G401.6 (cell line): ENCODE data around the gene POFUT1.

Experiments used
- FAIRE-seq: peaks from 2 replicates; lab custom pipeline; 2012; peaks lifted over from hg19 to GRCh38; lab: Jason Lieb, UNC

Gene POFUT1

DNA sequence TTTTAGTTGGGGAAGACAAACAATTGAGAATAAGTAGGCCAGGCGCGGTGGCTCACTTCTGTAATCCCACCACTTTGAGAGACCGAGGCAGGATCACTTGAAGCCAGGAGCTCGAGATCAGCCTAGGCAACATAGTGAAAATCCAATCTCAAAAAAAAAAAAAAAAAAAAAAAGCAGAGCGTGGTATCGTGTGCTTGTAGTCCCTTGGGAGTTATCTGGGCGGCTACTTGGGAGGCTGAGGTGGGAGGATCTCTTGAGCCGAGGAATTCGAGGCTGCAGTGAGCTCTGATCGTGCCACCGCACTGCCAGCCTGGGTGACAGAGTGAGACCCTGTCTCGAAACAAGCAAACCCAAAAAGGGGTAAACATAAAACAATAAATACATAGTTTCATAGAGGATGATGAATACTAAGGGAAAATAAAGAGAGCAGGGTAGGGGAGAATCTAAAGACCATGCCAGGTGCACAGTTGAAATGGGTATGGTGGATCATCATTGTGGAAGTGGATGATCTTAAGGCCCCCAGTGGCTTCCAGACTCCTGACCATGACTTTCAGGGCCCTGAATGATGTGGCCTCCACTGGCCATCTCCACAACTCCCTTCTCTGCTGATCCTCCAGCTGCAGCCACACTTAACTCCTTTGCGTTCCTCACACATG lies 947 bp downstream of the POFUT1 start:
- no peak for FAIRE-seq

DNA sequence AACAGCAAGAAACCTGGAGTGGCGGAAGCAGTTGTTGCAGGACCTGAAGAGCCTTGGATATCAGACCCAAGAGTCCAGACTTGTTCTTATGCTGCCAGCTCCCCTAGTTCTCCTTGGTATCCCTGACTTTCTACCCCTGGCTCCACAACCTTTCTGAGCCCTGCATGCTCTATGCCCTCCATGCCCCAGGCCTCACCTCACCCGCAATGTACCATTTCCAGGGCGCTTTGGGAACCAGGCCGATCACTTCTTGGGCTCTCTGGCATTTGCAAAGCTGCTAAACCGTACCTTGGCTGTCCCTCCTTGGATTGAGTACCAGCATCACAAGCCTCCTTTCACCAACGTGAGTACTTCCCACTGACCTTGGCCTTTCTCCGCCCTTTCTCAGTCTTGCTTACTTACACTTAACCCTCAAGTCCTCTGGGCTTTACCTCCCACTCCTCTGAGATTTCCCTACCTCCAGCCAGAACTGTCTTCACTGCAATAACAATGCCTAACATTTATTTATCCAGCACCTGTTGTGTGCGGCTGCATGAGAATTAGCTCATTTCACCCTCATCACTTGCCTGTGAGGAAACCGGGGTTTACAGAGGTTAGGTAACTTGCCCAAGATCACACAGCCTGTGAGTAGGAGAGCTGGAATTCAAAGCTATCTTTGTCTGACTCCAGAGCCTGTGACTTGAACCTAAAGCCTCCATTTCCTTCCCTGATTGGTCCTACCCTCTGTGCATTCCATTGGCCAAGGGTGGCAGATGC lies 2.3 kb downstream of the POFUT1 start:
- FAIRE-seq = no peak

DNA sequence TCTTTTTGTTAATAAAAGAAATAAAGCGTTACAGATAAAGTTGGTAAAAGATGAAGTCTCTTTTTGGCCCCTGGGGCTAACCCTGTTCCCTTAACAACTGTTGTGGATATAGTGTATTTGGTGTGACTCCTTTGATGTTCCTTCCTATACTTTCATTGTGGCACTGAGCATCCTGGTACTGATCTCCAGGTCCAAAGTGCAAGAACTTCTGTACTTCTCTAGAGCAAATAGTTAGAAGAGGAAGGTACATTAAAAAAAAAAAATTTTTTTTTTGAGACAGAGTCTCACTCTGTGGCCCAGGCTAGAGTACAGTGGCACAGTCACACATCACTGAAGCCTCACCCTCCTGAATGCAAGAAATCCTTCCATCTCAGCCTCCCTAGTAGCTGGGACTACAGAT lies 6.2 kb downstream of the POFUT1 start:
- no peak for FAIRE-seq

- FAIRE-seq = no peak
These were observed 7.5 kb downstream of the POFUT1 start for GRCh38 chr20:32215147-32215546.

- FAIRE-seq = no peak
These were observed 8.0 kb downstream of the POFUT1 start for GRCh38 chr20:32215729-32216128.

- no peak for FAIRE-seq
These were observed 8.8 kb downstream of the POFUT1 start for GRCh38 chr20:32216179-32217142.

DNA sequence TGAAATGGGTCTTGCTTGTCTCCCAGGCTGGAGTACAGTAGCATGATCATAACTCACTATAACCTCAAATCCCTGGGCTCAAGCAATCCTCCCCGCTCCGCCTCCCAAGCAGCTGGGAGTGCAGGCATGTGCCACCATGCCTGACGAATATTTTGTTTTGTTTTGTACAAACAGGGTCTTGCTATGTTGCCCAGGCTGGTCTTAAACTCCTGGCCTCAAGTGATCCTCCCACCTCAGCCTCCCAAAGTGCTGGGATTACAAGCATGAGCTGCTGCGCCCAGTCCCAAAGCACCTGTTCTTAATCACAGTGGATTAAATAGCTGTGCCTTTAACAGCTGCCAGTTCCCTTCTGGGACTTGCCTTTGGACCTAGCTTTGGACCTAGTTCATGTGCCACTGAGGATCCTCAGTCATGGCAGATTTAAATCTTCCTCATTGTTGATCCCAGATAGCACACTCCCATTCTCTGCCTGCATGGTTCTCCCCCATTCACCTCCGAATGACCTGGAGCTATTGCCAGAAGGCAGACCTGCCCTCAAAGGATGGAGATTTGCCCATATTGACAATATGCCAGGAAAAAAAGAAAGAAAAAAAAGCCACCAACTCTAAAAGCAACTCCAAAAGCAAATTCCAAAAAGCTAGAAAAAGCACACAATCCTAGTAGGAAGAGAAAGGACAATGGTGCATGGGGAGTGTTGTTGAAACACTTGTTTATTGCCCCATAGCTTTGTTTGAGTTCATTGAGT lies 10.6 kb downstream of the POFUT1 start:
- FAIRE-seq = no peak

DNA sequence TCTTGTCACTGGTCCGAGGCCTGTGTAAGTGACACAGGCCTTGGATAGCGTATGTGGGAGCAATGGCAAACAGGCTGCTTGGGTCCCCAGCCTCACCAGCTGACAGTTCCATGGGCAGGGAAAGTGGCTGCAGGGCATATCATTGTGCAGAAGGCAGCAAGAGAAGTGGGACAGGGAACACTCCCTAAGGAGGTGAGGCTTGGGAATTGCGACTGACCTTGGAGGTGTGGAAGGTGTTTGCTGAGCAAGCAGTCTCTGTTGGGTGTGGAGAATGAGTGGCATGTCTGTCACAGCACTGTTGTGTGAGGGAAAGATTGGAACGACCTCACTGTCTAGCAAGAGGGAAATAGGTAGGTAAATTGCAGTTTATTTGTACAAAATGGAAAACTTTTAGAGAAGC lies 16.8 kb downstream of the POFUT1 start:
- FAIRE-seq = no peak

DNA sequence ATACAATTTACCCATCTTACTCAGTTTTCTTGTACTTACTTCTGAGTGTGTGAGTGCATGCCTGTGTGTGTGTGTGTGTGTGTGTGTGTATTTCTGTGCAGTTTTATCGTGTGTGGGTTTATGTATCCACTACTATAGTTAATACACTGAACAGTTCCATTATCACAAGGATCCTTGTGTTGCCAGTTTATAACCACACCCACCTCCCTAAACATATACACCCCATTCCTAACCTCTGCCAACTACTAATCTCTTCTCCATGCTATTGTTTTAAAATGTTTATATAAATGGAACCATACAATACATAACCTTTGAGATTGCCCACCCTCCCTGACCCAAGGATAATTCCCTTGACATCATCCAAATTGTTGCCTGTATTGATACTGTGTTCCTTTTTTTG lies 18.7 kb downstream of the POFUT1 start:
- FAIRE-seq = no peak

DNA sequence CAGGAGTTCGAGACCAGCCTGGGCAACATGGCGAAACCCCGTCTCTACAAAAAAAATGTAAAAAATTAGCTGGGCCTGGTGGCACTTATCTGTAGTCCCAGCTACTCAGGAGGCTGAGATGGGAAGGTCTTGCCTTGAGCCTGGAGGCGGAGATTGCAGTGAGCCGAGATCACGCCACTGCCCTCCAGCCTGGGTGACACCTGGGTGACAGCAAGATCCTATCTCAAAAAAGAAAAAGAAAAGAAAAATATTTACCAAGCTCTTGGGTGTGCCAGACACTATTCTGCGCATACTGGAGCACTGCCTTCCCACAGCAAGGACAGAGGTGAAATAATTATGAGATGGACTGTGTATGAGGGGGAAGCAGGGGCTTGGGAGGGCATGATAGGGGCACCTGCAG lies 19.6 kb downstream of the POFUT1 start:
- FAIRE-seq = no peak

DNA sequence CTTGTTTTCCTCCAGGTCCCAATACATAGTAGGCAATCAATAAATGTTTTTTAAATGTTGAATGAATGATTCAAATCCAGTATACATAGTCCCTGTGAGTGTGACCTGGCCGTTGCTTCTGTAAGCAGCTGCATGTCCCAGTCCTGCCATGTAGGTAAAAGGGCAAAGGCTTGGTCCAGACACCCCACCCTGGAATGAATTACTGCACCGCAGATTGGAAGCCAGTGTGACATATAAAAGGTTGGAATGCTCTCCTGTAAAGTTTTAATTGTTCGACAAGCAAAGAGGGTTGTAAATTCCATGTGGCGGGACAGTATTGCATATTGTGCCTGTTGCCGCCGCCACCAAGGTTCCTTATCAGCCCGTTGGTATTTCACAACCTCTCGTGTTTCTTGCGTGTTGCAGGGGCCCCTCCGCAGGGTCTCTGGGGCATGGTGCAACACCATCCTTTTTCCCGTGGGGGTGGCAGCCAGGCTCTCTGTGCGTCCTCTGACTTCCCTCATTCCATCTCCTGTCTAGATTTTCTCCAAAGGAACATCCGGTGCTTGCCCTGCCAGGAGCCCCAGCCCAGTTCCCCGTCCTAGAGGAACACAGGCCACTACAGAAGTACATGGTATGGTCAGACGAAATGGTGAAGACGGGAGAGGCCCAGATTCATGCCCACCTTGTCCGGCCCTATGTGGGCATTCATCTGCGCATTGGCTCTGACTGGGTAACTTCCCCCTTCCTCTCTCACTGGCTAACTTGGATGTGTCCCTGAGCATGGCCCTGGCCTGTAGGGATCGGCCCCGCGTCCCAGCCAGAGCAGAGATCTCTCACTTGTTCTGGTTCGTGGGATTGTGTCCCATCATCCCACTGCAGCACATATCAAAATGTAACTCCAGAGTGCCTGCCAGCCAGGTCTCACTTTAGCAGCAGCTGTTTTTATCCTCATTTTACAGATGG lies 20.3 kb downstream of the POFUT1 start:
- no peak for FAIRE-seq

DNA sequence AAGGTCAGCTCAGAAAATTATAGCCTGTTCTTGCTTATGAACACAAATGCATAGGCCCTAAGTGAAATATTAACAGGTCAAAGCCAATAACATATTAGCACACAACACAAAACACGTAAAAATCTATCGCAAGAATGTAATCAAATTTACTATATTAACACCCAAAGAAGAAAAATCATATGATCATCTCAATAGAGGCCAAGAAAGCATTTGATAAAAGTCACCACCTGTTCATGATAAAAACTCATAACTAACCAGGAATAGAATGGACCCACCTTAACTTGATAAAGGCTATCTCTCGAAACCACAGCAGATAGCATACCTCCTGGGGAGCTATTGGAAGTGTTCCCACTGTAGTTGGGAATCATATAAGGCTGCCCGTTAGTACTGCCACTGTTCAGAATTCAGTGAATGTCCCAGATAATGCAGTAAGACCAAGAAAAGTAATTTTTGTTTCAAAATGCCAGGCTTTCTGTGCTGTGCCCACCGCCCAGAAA lies 21.6 kb downstream of the POFUT1 start:
- no peak for FAIRE-seq

GRCh38 chr20:32230707-32231106 lies 23.0 kb downstream of the POFUT1 start:
- no peak for FAIRE-seq

DNA sequence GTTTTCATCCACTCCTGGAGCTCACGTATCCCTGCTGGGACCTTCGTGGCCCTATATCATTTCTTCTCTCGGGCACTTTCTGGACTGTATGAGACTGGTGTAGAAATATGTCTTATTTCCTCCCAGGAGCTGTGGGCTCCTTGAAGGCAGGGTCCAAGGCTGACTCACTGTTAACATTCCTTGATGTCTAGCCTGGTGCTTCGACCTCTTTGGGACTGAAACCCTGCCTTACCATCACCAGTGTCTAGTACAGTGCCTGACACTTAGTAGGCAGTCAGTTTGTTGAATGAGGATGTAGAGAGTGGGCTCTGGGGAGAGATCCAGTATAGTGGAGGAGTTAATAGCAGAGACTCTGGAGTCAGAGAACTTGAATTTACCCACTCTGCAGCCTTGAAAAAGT lies 23.6 kb downstream of the POFUT1 start:
- FAIRE-seq = no peak

DNA sequence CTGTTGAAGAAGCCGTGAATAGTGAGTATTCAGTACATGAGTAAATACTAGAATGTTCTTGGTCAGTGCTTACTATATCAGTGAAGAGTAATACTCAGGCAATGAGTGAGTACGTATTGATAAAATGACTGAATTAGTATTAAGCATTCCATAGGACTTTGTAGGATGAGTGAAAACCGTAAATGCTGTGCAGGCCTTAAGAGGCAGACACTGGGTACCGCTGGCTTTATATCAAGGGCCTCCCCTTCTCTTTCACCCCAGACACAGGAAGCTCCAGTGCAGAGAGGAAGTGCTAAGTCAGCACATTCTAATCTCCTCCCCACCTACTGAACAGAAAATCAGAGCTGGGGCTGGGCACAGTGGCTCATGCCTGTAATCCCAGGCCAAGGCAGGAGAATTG lies 24.2 kb downstream of the POFUT1 start:
- no peak for FAIRE-seq

GRCh38 chr20:32232326-32232886 lies 24.7 kb downstream of the POFUT1 start:
- no peak for FAIRE-seq

DNA sequence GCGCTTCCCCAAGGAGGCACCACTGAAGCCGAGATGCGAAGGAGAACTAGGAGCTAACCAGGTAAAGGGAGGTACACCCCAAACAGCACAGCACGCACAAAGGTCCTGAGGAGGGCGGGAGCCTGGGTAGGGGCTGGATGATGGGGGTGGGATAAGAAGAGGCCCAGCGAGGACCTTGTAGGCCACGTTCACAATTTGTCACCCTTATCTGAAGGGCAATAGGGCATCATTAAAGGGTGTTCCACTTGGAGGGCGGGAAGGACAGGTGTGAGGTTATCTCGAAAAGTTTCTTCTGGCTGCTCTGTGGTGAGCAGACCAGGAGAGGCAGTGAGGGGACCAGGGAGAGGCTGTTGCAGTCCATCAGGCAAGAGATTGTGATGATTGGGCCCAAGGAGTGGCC lies 25.6 kb downstream of the POFUT1 start:
- FAIRE-seq = no peak

GRCh38 chr20:32234135-32234808 lies 26.6 kb downstream of the POFUT1 start:
- FAIRE-seq = no peak

- FAIRE-seq = no peak
These were observed 27.8 kb downstream of the POFUT1 start for GRCh38 chr20:32235331-32236047.
